HUES64 (cell line): ENCODE measurements around the gene MRLN. TPM values are rescaled to one million over a fixed set of nuclear protein-coding genes. Genes with fewer than 3 reads are reported as not detected.
"Not testable (repeated sequence)": the region's sequence is repeated elsewhere in the genome, so short reads cannot be mapped to it uniquely, and the experiment has no call there.

Experiments
- H3K27ac ChIP-seq: 2 replicates; pipeline ENCODE4 v1.7.0; 2013; ENCODE audit warnings: low read depth, low read length, inconsistent platforms
- H3K27me3 ChIP-seq: 2 replicates; pipeline ENCODE4 v1.6.1; 2013; ENCODE audit warnings: mild to moderate bottlenecking, low read length; ENCODE audit not compliant: insufficient read depth
- H3K36me3 ChIP-seq: 2 replicates; pipeline ENCODE4 v1.6.1; 2013; ENCODE audit warnings: mild to moderate bottlenecking, low read length; ENCODE audit not compliant: insufficient read depth
- H3K4me1 ChIP-seq: 2 replicates; pipeline ENCODE4 v1.6.1; 2013; ENCODE audit warnings: mild to moderate bottlenecking, low read length, moderate library complexity; ENCODE audit not compliant: insufficient read depth
- H3K4me3 ChIP-seq: 2 replicates; pipeline ENCODE4 v1.5.1; 2013; ENCODE audit warnings: mild to moderate bottlenecking, low read length, moderate library complexity
- H3K9ac ChIP-seq: 2 replicates; pipeline ENCODE4 v1.6.1; 2013; ENCODE audit warnings: mild to moderate bottlenecking, low read depth, low read length
- H3K9me3 ChIP-seq: 2 replicates; pipeline ENCODE4 v1.6.1; 2013; ENCODE audit warnings: low read depth, low read length; ENCODE audit not compliant: insufficient read depth
- WGBS: fragments of 150-250, 120-280 bp; methylation state at CpG from one replicate; pipeline ENCODE4 v1.1.7; 2013; ENCODE audit warnings: missing lambda C conversion rate; 5-methylcytosine and 5-hydroxymethylcytosine counted together
- polyA plus RNA-seq, 2 experiments: library from polyadenylated mRNA; stranded (reverse); fragments of 50-300 nt; gene quantifications; one replicate each; pipeline ENCODE4 v1.2.3, GENCODE V29; 2013

Gene MRLN
- not detected for polyA plus RNA-seq (2013, experiment 1 of 2)
- not detected for polyA plus RNA-seq (2013, experiment 2 of 2)

GRCh38 chr10:59753267-59753666 lies at the start of gene MRLN:
Gene MRLN, minus strand, starts transcription at chr10:59753455.
- Histone ChIP-seq H3K27ac (no peak within 1 kb of the TSS), H3K9me3 (no peaks in the 10 kb centered on the region), H3K27me3 (no peaks in the 10 kb centered on the region), H3K4me3 (no peak within 1 kb of the TSS), H3K4me1 (peaks cover 6% of the 10 kb centered on the region; the same call in 1 of the 2 replicates), H3K9ac (no peak within 1 kb of the TSS), H3K36me3 (no peaks in the 10 kb centered on the region)
- WGBS, result 81% methylated on average over 3 of the region's 3 CpGs

- no peak overlapping the region for H3K27ac ChIP-seq
- H3K36me3 ChIP-seq, result peaks cover 89% of the 10 kb centered on the region
- no peaks in the 10 kb centered on the region for H3K27me3 ChIP-seq
- H3K9ac ChIP-seq, result no peak overlapping the region
- H3K4me3 ChIP-seq, result no peak overlapping the region
- H3K9me3 ChIP-seq, result no peaks in the 10 kb centered on the region
- peaks cover 5% of the 10 kb centered on the region; the same call in 1 of the 2 replicates for H3K4me1 ChIP-seq
- 96% methylated on average over 2 of the region's 2 CpGs for WGBS
These were observed 47.9 kb upstream of the MRLN start for GRCh38 chr10:59801171-59801570.

- H3K36me3 ChIP-seq, result peaks cover 82% of the 10 kb centered on the region
- WGBS, result 94% methylated on average over 1 of the region's 1 CpG
- no peaks in the 10 kb centered on the region for H3K27me3 ChIP-seq
These were observed 46.2 kb upstream of the MRLN start for GRCh38 chr10:59799421-59799820.

GRCh38 chr10:59793919-59794318 lies 40.7 kb upstream of the MRLN start:
- H3K4me1 ChIP-seq, result no peaks in the 10 kb centered on the region
- no peaks in the 10 kb centered on the region for H3K27me3 ChIP-seq
- peaks cover 74% of the 10 kb centered on the region for H3K36me3 ChIP-seq
- H3K9ac ChIP-seq, result no peak overlapping the region
- no peak overlapping the region for H3K27ac ChIP-seq
- no peaks in the 10 kb centered on the region for H3K9me3 ChIP-seq
- WGBS, result 95% methylated on average over 2 of the region's 2 CpGs
- no peak overlapping the region for H3K4me3 ChIP-seq

More at GRCh38 chr10:59799421-59799820, 46.2 kb upstream of the MRLN start:
- Histone ChIP-seq H3K9ac (no peak overlapping the region), H3K4me3 (no peak overlapping the region), H3K9me3 (no peaks in the 10 kb centered on the region), H3K27ac (no peak overlapping the region), H3K4me1 (peaks cover 5% of the 10 kb centered on the region; the same call in 1 of the 2 replicates)

GRCh38 chr10:59792812-59793211 lies 39.6 kb upstream of the MRLN start:
- no peak overlapping the region for H3K9ac ChIP-seq
- no peaks in the 10 kb centered on the region for H3K27me3 ChIP-seq
- H3K36me3 ChIP-seq, result peaks cover 68% of the 10 kb centered on the region
- H3K9me3 ChIP-seq, result no peaks in the 10 kb centered on the region
- no peak overlapping the region for H3K4me3 ChIP-seq
- 89% methylated on average over 13 of the region's 13 CpGs for WGBS
- no peak overlapping the region for H3K27ac ChIP-seq
- no peaks in the 10 kb centered on the region for H3K4me1 ChIP-seq

- no peak overlapping the region for H3K4me3 ChIP-seq
- no peaks in the 10 kb centered on the region for H3K4me1 ChIP-seq
- H3K9me3 ChIP-seq, result no peaks in the 10 kb centered on the region
- H3K27me3 ChIP-seq, result no peaks in the 10 kb centered on the region
- WGBS, result 97% methylated on average over 2 of the region's 2 CpGs
- no peak overlapping the region for H3K27ac ChIP-seq
- peaks cover 57% of the 10 kb centered on the region for H3K36me3 ChIP-seq
- H3K9ac ChIP-seq, result no peak overlapping the region
These were observed 38.3 kb upstream of the MRLN start for GRCh38 chr10:59791601-59792000.

- H3K9ac ChIP-seq, H3K27ac ChIP-seq, H3K9me3 ChIP-seq, H3K27me3 ChIP-seq, H3K4me3 ChIP-seq, H3K4me1 ChIP-seq: not testable (repeated sequence)
- 45% methylated on average over 2 of the region's 2 CpGs for WGBS
- peaks cover 51% of the 10 kb centered on the region for H3K36me3 ChIP-seq
These were observed 36.8 kb upstream of the MRLN start for GRCh38 chr10:59790080-59790479.

GRCh38 chr10:59788914-59789313 lies 35.7 kb upstream of the MRLN start:
- H3K27me3 ChIP-seq, H3K4me3 ChIP-seq, H3K9ac ChIP-seq, H3K4me1 ChIP-seq, H3K27ac ChIP-seq, H3K9me3 ChIP-seq: not testable (repeated sequence)
- peaks cover 39% of the 10 kb centered on the region for H3K36me3 ChIP-seq
- 95% methylated on average over 5 of the region's 5 CpGs for WGBS

- not testable (repeated sequence) for H3K4me3 ChIP-seq, H3K27ac ChIP-seq, H3K4me1 ChIP-seq, H3K9ac ChIP-seq, H3K27me3 ChIP-seq, H3K9me3 ChIP-seq
- WGBS, result 86% methylated on average over 6 of the region's 7 CpGs
- peaks cover 20% of the 10 kb centered on the region for H3K36me3 ChIP-seq
These were observed 33.8 kb upstream of the MRLN start for GRCh38 chr10:59787032-59787431.

GRCh38 chr10:59785476-59785875 lies 32.2 kb upstream of the MRLN start:
- WGBS, result no CpG with 5 or more reads among the region's 3 CpGs
- H3K4me1 ChIP-seq, H3K9me3 ChIP-seq, H3K4me3 ChIP-seq, H3K36me3 ChIP-seq, H3K9ac ChIP-seq, H3K27ac ChIP-seq, H3K27me3 ChIP-seq: not testable (repeated sequence)

GRCh38 chr10:59781511-59781910 lies 28.3 kb upstream of the MRLN start:
- whole genome bisulfite sequencing, result 91% methylated on average over 8 of the region's 8 CpGs
- Histone ChIP-seq H3K9me3 (peaks cover 11% of the 10 kb centered on the region), H3K9ac (no peak overlapping the region), H3K4me3 (no peak overlapping the region), H3K27me3 (no peaks in the 10 kb centered on the region), H3K36me3 (no peaks in the 10 kb centered on the region), H3K4me1 (no peaks in the 10 kb centered on the region), H3K27ac (no peak overlapping the region)
